Measurements from ENCODE around the gene KCNK5. TPM values are rescaled to one million over a fixed set of nuclear protein-coding genes. Genes with fewer than 3 reads are reported as not detected.

Gene KCNK5
- total and polyA plus RNA-seq, 11 donors, result 0.08 to 2.1 (median 0.27) TPM

- WGBS, 4 donors, result 53 to 75% (median 65%) methylated on average over 4 to 6 of the region's 6 CpGs
- Histone ChIP-seq H3K4me3 (no peak overlapping the region), H3K36me3 (no peaks in the 10 kb centered on the region), H3K4me1 (peaks cover 0 to 3% (median 0%) of the 10 kb centered on the region in 12 donors), H3K27me3 (peaks cover 0 to 14% (median 0%) of the 10 kb centered on the region in 9 donors), H3K9me3 (no peaks in the 10 kb centered on the region), H3K27ac (no peak overlapping the region)
- no peak for TF ChIP-seq POLR2A (IDR thresholded peaks at IDR 0.05)
- TF ChIP-seq CTCF (IDR thresholded peaks at IDR 0.05), result no peak
- DNase-seq (peak in 1 of 5 donors; percentile 27), ATAC-seq (no peak)
- intact Hi-C loops (cut with DNase I), result no loop called here
These were observed 19.4 kb downstream of the KCNK5 start for GRCh38 chr6:39209911-39210310.

GRCh38 chr6:39209360-39209811 lies 19.9 kb downstream of the KCNK5 start:
- no peaks in the 10 kb centered on the region for H3K9me3 ChIP-seq
- WGBS, 4 donors, result 53 to 58% (median 54%) methylated on average over 6 of the region's 6 CpGs
- TF ChIP-seq POLR2A (IDR thresholded peaks at IDR 0.05) (no peak), CTCF (IDR thresholded peaks at IDR 0.05) (no peak)
- no peak overlapping the region for H3K27ac ChIP-seq
- no peak overlapping the region for H3K4me3 ChIP-seq
- DNase-seq (peak in 1 of 5 donors; percentile 25), ATAC-seq (no peak)
- no peaks in the 10 kb centered on the region for H3K36me3 ChIP-seq
- H3K27me3 ChIP-seq, result peaks cover 0 to 14% (median 0%) of the 10 kb centered on the region in 9 donors
- peaks cover 0 to 3% (median 0%) of the 10 kb centered on the region in 12 donors for H3K4me1 ChIP-seq
- intact Hi-C loops (cut with DNase I), result no loop called here

- no peak for ATAC-seq
- no peaks in the 10 kb centered on the region for H3K9me3 ChIP-seq
- H3K4me1 ChIP-seq, result peaks cover 0 to 3% (median 0%) of the 10 kb centered on the region in 12 donors
- TF ChIP-seq POLR2A (IDR thresholded peaks at IDR 0.05) (no peak), CTCF (IDR thresholded peaks at IDR 0.05) (no peak)
- no peaks in the 10 kb centered on the region for H3K36me3 ChIP-seq
- 55 to 63% (median 62%) methylated on average over 6 of the region's 6 CpGs for WGBS, 4 donors
- DNase-seq, result no peak
- intact Hi-C loops (cut with DNase I), result no loop called here
- H3K27me3 ChIP-seq, result peaks cover 0 to 9% (median 0%) of the 10 kb centered on the region in 9 donors
- no peak overlapping the region for H3K27ac ChIP-seq
- H3K4me3 ChIP-seq, result no peak overlapping the region
These were observed 21.0 kb downstream of the KCNK5 start for GRCh38 chr6:39208223-39208739.

GRCh38 chr6:39207416-39208222 lies 21.7 kb downstream of the KCNK5 start:
- ATAC-seq, result no peak
- H3K4me1 ChIP-seq, result peaks cover 0 to 3% (median 0%) of the 10 kb centered on the region in 12 donors

More at GRCh38 chr6:39207416-39208222, 21.7 kb downstream of the KCNK5 start:
- intact Hi-C loops (cut with DNase I), result no loop called here
- Histone ChIP-seq H3K4me3 (no peak overlapping the region), H3K9me3 (no peaks in the 10 kb centered on the region), H3K36me3 (no peaks in the 10 kb centered on the region), H3K27me3 (peaks cover 0 to 9% (median 0%) of the 10 kb centered on the region in 9 donors), H3K27ac (no peak overlapping the region)
- DNase-seq, result peak in 1 of 5 donors; percentile 22
- 85 to 96% (median 91%) methylated on average over 4 to 8 of the region's 8 CpGs for WGBS, 4 donors
- TF ChIP-seq CTCF (IDR thresholded peaks at IDR 0.05), result no peak
- no peak for TF ChIP-seq POLR2A (IDR thresholded peaks at IDR 0.05)
